IMR-90 (cell line): ENCODE data around the gene PPIP5K2. TPM values are rescaled to one million over a fixed set of nuclear protein-coding genes. Genes with fewer than 3 reads are reported as not detected.

Experiments
- ATAC-seq: fragments of 200-7000 bp; cut with Tn5 transposase; 2 replicates; pipeline ENCODE4 v1.9.1; 2020; ENCODE audit warnings: low read depth, mild to moderate bottlenecking, moderate library complexity
- BruUV-seq: library from RNA; stranded (reverse); fragments of 400-500 nt; replicated peaks from 2 replicates; lab custom pipeline; 2021; lab: Mats Ljungman, UMichigan
- CTCF ChIA-PET: fragments of 300-600 bp; formaldehyde crosslinking; extraction: SDS; loops from one replicate; lab custom pipeline; 2021; ENCODE audit warnings: antibody characterized with exemption; lab: Yijun Ruan, JAX
- POLR2A ChIA-PET: fragments of 300-600 bp; sonication (Branson Sonifier 250); formaldehyde crosslinking; loops from one replicate; lab custom pipeline; 2022; ENCODE audit warnings: antibody characterized with exemption; ENCODE audit not compliant: unreplicated experiment; lab: Charles Lee
- DNase-seq: peaks from one replicate; pipeline ENCODE4 v3.0.0; 2013
- H2AFZ ChIP-seq: replicated peaks from 2 replicates; pipeline ENCODE3; 2013; ENCODE audit warnings: low read length, mild to moderate bottlenecking; ENCODE audit not compliant: poor library complexity
- H2AK5ac ChIP-seq: 2 replicates; pipeline ENCODE4 v1.6.1; 2013; ENCODE audit warnings: low read depth, low read length, inconsistent platforms
- H2AK9ac ChIP-seq: replicated peaks from 2 replicates; pipeline ENCODE3; 2013; ENCODE audit warnings: mild to moderate bottlenecking, low read depth, low read length, moderate library complexity; ENCODE audit not compliant: poor library complexity
- H2BK120ac ChIP-seq: 2 replicates; pipeline ENCODE4 v1.6.1; 2013; ENCODE audit warnings: low read depth, low read length, inconsistent platforms
- H2BK15ac ChIP-seq: 3 replicates; pipeline ENCODE4 v1.6.1; 2013; ENCODE audit warnings: low read depth, low read length, inconsistent platforms
- H2BK20ac ChIP-seq: 2 replicates; pipeline ENCODE4 v1.6.1; 2013; ENCODE audit warnings: low read depth, mild to moderate bottlenecking, inconsistent platforms, low read length, moderate library complexity
- H2BK5ac ChIP-seq: 2 replicates; pipeline ENCODE4 v1.6.1; 2013; ENCODE audit warnings: mild to moderate bottlenecking, low read depth, low read length, inconsistent platforms; ENCODE audit not compliant: poor library complexity, severe bottlenecking
- H3K14ac ChIP-seq: replicated peaks from 2 replicates; pipeline ENCODE4 v1.6.1; 2013; ENCODE audit warnings: low read depth, low read length, inconsistent platforms
- H3K18ac ChIP-seq: 2 replicates; pipeline ENCODE4 v1.6.1; 2013; ENCODE audit warnings: low read depth, low read length, control low read depth
- H3K23ac ChIP-seq: 2 replicates; pipeline ENCODE4 v1.6.1; 2013; ENCODE audit warnings: low read depth, low read length, inconsistent platforms
- H3K27ac ChIP-seq: 2 replicates; pipeline ENCODE4 v1.5.1; 2013; ENCODE audit warnings: mild to moderate bottlenecking, control low read depth, low read length; ENCODE audit not compliant: insufficient read depth
- H3K27me3 ChIP-seq: 2 replicates; pipeline ENCODE4 v1.6.1; 2013; ENCODE audit warnings: low read length; ENCODE audit not compliant: control insufficient read depth, insufficient read depth
- H3K36me3 ChIP-seq: 2 replicates; pipeline ENCODE4 v1.6.1; 2013; ENCODE audit warnings: low read length, mixed read lengths; ENCODE audit not compliant: control insufficient read depth, insufficient read depth
- H3K4ac ChIP-seq: 2 replicates; pipeline ENCODE4 v1.6.1; 2013; ENCODE audit warnings: low read depth, low read length, inconsistent platforms
- H3K4me1 ChIP-seq: 2 replicates; pipeline ENCODE4 v1.6.1; 2013; ENCODE audit warnings: low read length, mixed read lengths; ENCODE audit not compliant: control insufficient read depth, insufficient read depth
- H3K4me2 ChIP-seq: 2 replicates; pipeline ENCODE4 v1.6.1; 2013; ENCODE audit warnings: low read depth, mild to moderate bottlenecking, control low read depth, low read length, moderate library complexity
- H3K4me3 ChIP-seq: 2 replicates; pipeline ENCODE4 v1.5.1; 2013; ENCODE audit warnings: low read depth, mild to moderate bottlenecking, control low read depth, low read length, moderate library complexity; ENCODE audit not compliant: insufficient read depth
- H3K56ac ChIP-seq: 2 replicates; pipeline ENCODE4 v1.6.1; 2013; ENCODE audit warnings: low read length, inconsistent platforms; ENCODE audit not compliant: insufficient read depth; ENCODE audit errors: extremely low read depth
- H3K79me1 ChIP-seq, 2 experiments: 2 replicates each; pipeline ENCODE4 v1.6.1; 2013; ENCODE audit warnings: low read length in 2 of 2, inconsistent platforms in 1 of 2, low read depth in 1 of 2
- H3K9ac ChIP-seq: 2 replicates; pipeline ENCODE4 v1.6.1; 2013; ENCODE audit warnings: low read depth, low read length, control low read depth
- H3K9me1 ChIP-seq: 2 replicates; pipeline ENCODE4 v1.6.1; 2013; ENCODE audit warnings: low read length, inconsistent platforms; ENCODE audit not compliant: insufficient read depth
- H3K9me3 ChIP-seq: 2 replicates; pipeline ENCODE4 v1.6.1; 2013; ENCODE audit warnings: low read length; ENCODE audit not compliant: control insufficient read depth, insufficient read depth
- H4K20me1 ChIP-seq: 2 replicates; pipeline ENCODE4 v1.6.1; 2013; ENCODE audit warnings: low read length, inconsistent platforms; ENCODE audit not compliant: insufficient read depth
- H4K5ac ChIP-seq: 2 replicates; pipeline ENCODE4 v1.6.1; 2013; ENCODE audit warnings: mild to moderate bottlenecking, low read depth, low read length, control low read depth
- H4K8ac ChIP-seq, 2 experiments: 2 replicates each; pipeline ENCODE4 v1.6.1; 2013; ENCODE audit warnings: low read depth in 2 of 2, low read length in 2 of 2, control low read depth in 1 of 2, inconsistent platforms in 1 of 2
- H4K91ac ChIP-seq: 2 replicates; pipeline ENCODE4 v1.6.1; 2013; ENCODE audit warnings: low read depth, low read length, inconsistent platforms; ENCODE audit not compliant: insufficient read depth
- MAZ ChIP-seq: IDR thresholded peaks from 2 replicates; pipeline ENCODE4 v1.6.1; 2012; ENCODE audit warnings: low read depth, mild to moderate bottlenecking, low read length, improper control_type of control experiment, moderate library complexity, borderline replicate concordance
- WGBS, 2 experiments: methylation state at CpG; one replicate each; pipeline versions ENCODE4 v1.1.5 to v1.1.7; 2013; ENCODE audit warnings: missing lambda C conversion rate in 2 of 2; ENCODE audit not compliant: insufficient read length in 1 of 2; ENCODE audit errors: extremely low coverage in 2 of 2; 5-methylcytosine and 5-hydroxymethylcytosine counted together
- dilution Hi-C: fragments of 300-500 bp; cut with HindIII; formaldehyde crosslinking; loops from one replicate; pipeline ENCODE4 v1.14.3; 2018; ENCODE audit warnings: low sequenced_read_pairs; ENCODE audit not compliant: unreplicated experiment
- in situ Hi-C: fragments of 300-500 bp; cut with MboI; formaldehyde crosslinking; loops from 3 replicates; pipeline ENCODE4 v1.14.3; 2019; ENCODE audit warnings: low sequenced_read_pairs, inconsistent platforms, mixed read lengths
- intact Hi-C: fragments of 100-400 bp; cut with micrococcal nuclease; formaldehyde crosslinking; loops from 2 replicates; pipeline ENCODE4 v1.10.0; 2022
- polyA plus RNA-seq, 3 experiments: library from polyadenylated mRNA; depleted of rRNA; stranded (reverse); fragments of >200 nt; gene quantifications; 2 replicates each; pipeline ENCODE4 v1.2.3, GENCODE V29; 2012; ENCODE audit warnings: low replicate concordance in 1 of 3
- total RNA-seq: library from RNA; depleted of rRNA; stranded (reverse); fragments of >200 nt; gene quantifications from 2 replicates; pipeline ENCODE4 v1.2.3, GENCODE V29; 2012

The PPIP5K2 gene
- total and polyA plus RNA-seq, 2 of the 4 experiments (the other 2 are of a cell fraction) = 32.4 to 67.6 TPM

DNA sequence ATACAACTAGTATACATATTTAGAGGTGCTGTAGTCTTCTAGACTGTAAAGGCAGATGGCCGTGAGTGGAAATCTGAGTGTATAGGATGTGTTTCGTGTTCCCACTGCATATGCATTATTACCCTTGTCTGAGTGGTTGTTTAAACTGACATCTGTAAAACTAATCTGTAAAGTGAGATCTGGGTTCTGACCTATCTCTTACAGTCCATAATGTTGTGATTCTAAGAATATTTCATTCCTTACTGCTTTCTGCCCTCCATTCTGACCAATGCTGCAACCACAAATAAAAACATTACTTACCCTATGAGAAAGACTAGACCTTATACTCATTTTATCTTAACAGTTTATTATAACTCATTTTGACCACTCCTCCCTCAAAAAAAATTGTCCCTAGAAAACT is 90.9 kb downstream of the PPIP5K2 start:
- Histone ChIP-seq H4K91ac (no peak overlapping the region), H4K20me1 (no peaks in the 10 kb centered on the region), H2AFZ (no peak overlapping the region), H2BK120ac (no peak overlapping the region), H3K9ac (no peak overlapping the region), H3K9me3 (no peaks in the 10 kb centered on the region), H2BK5ac (no peak overlapping the region), H3K23ac (no peak overlapping the region), H4K8ac (no peak overlapping the region), H3K4me1 (peaks cover 4% of the 10 kb centered on the region; the same call in 1 of the 2 replicates), H3K79me1 (no peaks in the 10 kb centered on the region), H3K27ac (no peak overlapping the region), H3K36me3 (no peaks in the 10 kb centered on the region), H3K56ac (no peak overlapping the region), H2AK9ac (no peak overlapping the region), H2BK20ac (no peak overlapping the region), H3K4ac (no peak overlapping the region), H3K14ac (0 out of 2 replicates have a peak overlapping the region, but pooled peaks have one; percentile 46), H3K9me1 (peaks cover 3% of the 10 kb centered on the region; the same call in 1 of the 2 replicates), H4K5ac (no peak overlapping the region), H3K18ac (no peak overlapping the region), H2BK15ac (no peak overlapping the region), H3K27me3 (no peaks in the 10 kb centered on the region), H3K4me3 (no peak overlapping the region), H3K4me2 (no peak overlapping the region), H2AK5ac (no peak overlapping the region)
- WGBS, 2 experiments = no CpG with 5 or more reads among the region's 2 CpGs
- POLR2A ChIA-PET = no interaction called here
- no peak for DNase-seq
- no TSS peak for BruUV-seq
- intact Hi-C loops = no loop called here
- TF ChIP-seq MAZ = no peak
- CTCF ChIA-PET = interaction anchor here (0.6 to 2.3 kb wide), 2 partner anchors 13 to 145 kb away, joined by 5 to 6 read pairs; no protein-coding TSS in a partner anchor
- in situ Hi-C loops = no loop called here
- dilution Hi-C loops = no loop called here
- ATAC-seq = no peak
